ENCODE results near the gene FMO1.

The FMO1 gene

GRCh38 chr1:171243878-171244277, 4.4 kb upstream of the FMO1 start:
- DNase-seq: no peak

GRCh38 chr1:171245458-171246064, 2.7 kb upstream of the FMO1 start:
- DNase-seq: no peak

- no peak for DNase-seq
Observed at GRCh38 chr1:171247501-171247900, 793 bp upstream of the FMO1 start.

GRCh38 chr1:171248841-171249240, 547 bp downstream of the FMO1 start:
- no peak for DNase-seq

- DNase-seq: no peak
Observed at GRCh38 chr1:171250263-171250662, 2.0 kb downstream of the FMO1 start.

- DNase-seq: no peak
Observed at GRCh38 chr1:171251042-171251951, 3.0 kb downstream of the FMO1 start.

GRCh38 chr1:171251952-171252300, 3.6 kb downstream of the FMO1 start:
- DNase-seq: no peak

GRCh38 chr1:171252482-171252881, 4.2 kb downstream of the FMO1 start:
- no peak for DNase-seq

GRCh38 chr1:171254859-171255258, 6.6 kb downstream of the FMO1 start:
- DNase-seq: no peak

- no peak for DNase-seq
Observed at GRCh38 chr1:171256940-171257606, 8.8 kb downstream of the FMO1 start.

GRCh38 chr1:171257607-171258076, 9.3 kb downstream of the FMO1 start:
- no peak for DNase-seq

- DNase-seq: no peak
Observed at GRCh38 chr1:171258429-171258828, 10.1 kb downstream of the FMO1 start.

GRCh38 chr1:171258943-171259342, 10.6 kb downstream of the FMO1 start:
- DNase-seq: no peak

GRCh38 chr1:171261336-171261735, 13.0 kb downstream of the FMO1 start:
- DNase-seq: no peak

GRCh38 chr1:171263901-171264300, 15.6 kb downstream of the FMO1 start:
- no peak for DNase-seq

- DNase-seq: no peak
Observed at GRCh38 chr1:171265686-171266085, 17.4 kb downstream of the FMO1 start.

- DNase-seq: no peak
Observed at GRCh38 chr1:171266930-171267329, 18.6 kb downstream of the FMO1 start.

- no peak for DNase-seq
Observed at GRCh38 chr1:171267391-171267790, 19.1 kb downstream of the FMO1 start.

- DNase-seq: no peak
Observed at GRCh38 chr1:171270806-171271205, 22.5 kb downstream of the FMO1 start.

- no peak for DNase-seq
Observed at GRCh38 chr1:171277534-171277933, 29.2 kb downstream of the FMO1 start.

- no peak for DNase-seq
Observed at GRCh38 chr1:171279234-171279633, 30.9 kb downstream of the FMO1 start.

- no peak for DNase-seq
Observed at GRCh38 chr1:171279678-171280077, 31.4 kb downstream of the FMO1 start.

GRCh38 chr1:171280599-171280998, 32.3 kb downstream of the FMO1 start:
- DNase-seq: no peak
